H9 (cell line): ENCODE data around the gene PTPRN2. TPM values are rescaled to one million over a fixed set of nuclear protein-coding genes. Genes with fewer than 3 reads are reported as not detected.

Source experiments
- DNase-seq: peaks from one replicate; pipeline ENCODE4 v3.0.0-alpha.2; 2017
- H2AFZ ChIP-seq: one replicate; pipeline ENCODE4 v1.6.1; 2013; ENCODE audit warnings: mild to moderate bottlenecking, low read length, control low read depth, moderate library complexity
- H2AK5ac ChIP-seq: 2 replicates; pipeline ENCODE4 v1.6.1; 2013; ENCODE audit warnings: low read length, control low read depth, mixed read lengths; ENCODE audit not compliant: insufficient read length
- H2BK120ac ChIP-seq: one replicate; pipeline ENCODE4 v1.6.1; 2013; ENCODE audit warnings: low read depth, mild to moderate bottlenecking, low read length, control low read depth, inconsistent platforms; ENCODE audit not compliant: poor library complexity, severe bottlenecking
- H2BK12ac ChIP-seq: 2 replicates; pipeline ENCODE4 v1.6.1; 2013; ENCODE audit warnings: low read length, control low read depth, mixed read lengths, low read depth; ENCODE audit not compliant: insufficient read length
- H2BK15ac ChIP-seq: 2 replicates; pipeline ENCODE4 v1.6.1; 2013; ENCODE audit warnings: low read depth, low read length, control low read depth
- H2BK20ac ChIP-seq: one replicate; pipeline ENCODE4 v1.6.1; 2013; ENCODE audit warnings: low read depth, mild to moderate bottlenecking, low read length, control low read depth, inconsistent platforms; ENCODE audit not compliant: poor library complexity, severe bottlenecking
- H2BK5ac ChIP-seq: 2 replicates; pipeline ENCODE4 v1.6.1; 2013; ENCODE audit warnings: low read length, control low read depth, mixed read lengths; ENCODE audit not compliant: insufficient read length
- H3K14ac ChIP-seq: 2 replicates; pipeline ENCODE4 v1.6.1; 2013; ENCODE audit warnings: low read length, control low read depth; ENCODE audit not compliant: insufficient read depth
- H3K18ac ChIP-seq: 2 replicates; pipeline ENCODE4 v1.6.1; 2013; ENCODE audit warnings: low read depth, mild to moderate bottlenecking, mixed read lengths, low read length, control low read depth; ENCODE audit not compliant: insufficient read length
- H3K23ac ChIP-seq: 2 replicates; pipeline ENCODE4 v1.6.1; 2013; ENCODE audit warnings: low read length, control low read depth, mixed read lengths, low read depth; ENCODE audit not compliant: insufficient read length
- H3K23me2 ChIP-seq: 2 replicates; pipeline ENCODE4 v1.6.1; 2013; ENCODE audit warnings: low read depth, mild to moderate bottlenecking, mixed read lengths, low read length, control low read depth; ENCODE audit not compliant: insufficient read length, poor library complexity, severe bottlenecking
- H3K27ac ChIP-seq: 2 replicates; pipeline ENCODE4 v1.5.1; 2013; ENCODE audit warnings: low read length, control low read depth, mixed read lengths, low read depth; ENCODE audit not compliant: insufficient read length
- H3K27me3 ChIP-seq: 2 replicates; pipeline ENCODE4 v1.6.1; 2013; ENCODE audit warnings: low read length, control low read depth, inconsistent platforms; ENCODE audit not compliant: insufficient read depth
- H3K4ac ChIP-seq: 2 replicates; pipeline ENCODE4 v1.6.1; 2013; ENCODE audit warnings: low read depth, mild to moderate bottlenecking, control low read depth, inconsistent platforms, low read length, moderate library complexity
- H3K4me1 ChIP-seq: 2 replicates; pipeline ENCODE4 v1.6.1; 2013; ENCODE audit warnings: low read length, control low read depth, inconsistent platforms; ENCODE audit not compliant: insufficient read depth
- H3K4me2 ChIP-seq: 2 replicates; pipeline ENCODE4 v1.6.1; 2013; ENCODE audit warnings: low read length, control low read depth, mixed read lengths; ENCODE audit not compliant: insufficient read length, insufficient read depth
- H3K56ac ChIP-seq: 2 replicates; pipeline ENCODE4 v1.6.1; 2013; ENCODE audit warnings: low read depth, mild to moderate bottlenecking, mixed read lengths, low read length, control low read depth; ENCODE audit not compliant: insufficient read length
- H3K79me1 ChIP-seq: 2 replicates; pipeline ENCODE4 v1.6.1; 2013; ENCODE audit warnings: low read depth, mild to moderate bottlenecking, moderate library complexity, low read length, control low read depth, inconsistent platforms; ENCODE audit not compliant: insufficient read depth, poor library complexity, severe bottlenecking
- H3K79me2 ChIP-seq: 2 replicates; pipeline ENCODE4 v1.6.1; 2013; ENCODE audit warnings: low read length, control low read depth, inconsistent platforms; ENCODE audit not compliant: insufficient read depth
- H3K9ac ChIP-seq: 2 replicates; pipeline ENCODE4 v1.6.1; 2013; ENCODE audit warnings: low read length, control low read depth, mixed read lengths; ENCODE audit not compliant: insufficient read length; ENCODE audit errors: extremely low read depth
- H3K9me3 ChIP-seq: one replicate; pipeline ENCODE4 v1.6.1; 2013; ENCODE audit warnings: low read depth, low read length, inconsistent platforms; ENCODE audit not compliant: control insufficient read depth
- H3T11ph ChIP-seq: one replicate; pipeline ENCODE4 v1.6.1; 2013; ENCODE audit warnings: mild to moderate bottlenecking, low read length, control low read depth, inconsistent platforms
- H4K20me1 ChIP-seq: one replicate; pipeline ENCODE4 v1.6.1; 2013; ENCODE audit not compliant: control insufficient read depth, insufficient read length, insufficient read depth
- H4K5ac ChIP-seq: 2 replicates; pipeline ENCODE4 v1.6.1; 2013; ENCODE audit warnings: low read depth, mild to moderate bottlenecking, mixed read lengths, low read length, control low read depth; ENCODE audit not compliant: insufficient read length
- H4K8ac ChIP-seq: replicated peaks from 2 replicates; pipeline ENCODE4 v1.6.1; 2013; ENCODE audit warnings: low read length, control low read depth, mixed read lengths, low read depth; ENCODE audit not compliant: insufficient read length
- H4K91ac ChIP-seq: 2 replicates; pipeline ENCODE4 v1.6.1; 2013; ENCODE audit warnings: low read depth, mild to moderate bottlenecking, moderate library complexity, mixed read lengths, low read length, control low read depth; ENCODE audit not compliant: insufficient read length
- H3K27ac Mint-ChIP-seq, 3 experiments: 2 replicates in 2 of 3; 3 replicates in 1 of 3; pipeline ENCODE4 v1.8.0; 2020 to 2021; ENCODE audit warnings: mixed read lengths in 3 of 3, mild to moderate bottlenecking in 1 of 3, moderate library complexity in 1 of 3
- H3K27me3 Mint-ChIP-seq: 2 replicates; pipeline ENCODE4 v1.8.0; 2021; ENCODE audit warnings: low read depth, mild to moderate bottlenecking, moderate library complexity, mixed read lengths
- H3K36me3 Mint-ChIP-seq, 3 experiments: 2 replicates in 2 of 3; 3 replicates in 1 of 3; pipeline ENCODE4 v1.8.0; 2020 to 2021; ENCODE audit warnings: low read depth in 3 of 3, mixed read lengths in 3 of 3; ENCODE audit not compliant: insufficient read depth in 1 of 3
- H3K4me1 Mint-ChIP-seq, 2 experiments: 2 replicates each; pipeline ENCODE4 v1.8.0; 2020; ENCODE audit warnings: mixed read lengths in 2 of 2
- H3K4me3 Mint-ChIP-seq, 2 experiments: 2 replicates in 1 of 2; 3 replicates in 1 of 2; pipeline ENCODE4 v1.8.0; 2020 to 2021; ENCODE audit warnings: mild to moderate bottlenecking in 2 of 2, mixed read lengths in 2 of 2, moderate library complexity in 1 of 2
- H3K9me3 Mint-ChIP-seq, 2 experiments: 2 replicates in 1 of 2; 3 replicates in 1 of 2; pipeline ENCODE4 v1.8.0; 2020; ENCODE audit warnings: mild to moderate bottlenecking in 2 of 2, mixed read lengths in 2 of 2, moderate library complexity in 1 of 2
- WGBS: extraction: QIAGEN DNeasy Blood & Tissue Kit; methylation state at CpG from one replicate; pipeline ENCODE4 v1.1.7; 2013; ENCODE audit warnings: missing lambda C conversion rate, low lambda C conversion rate, mixed read lengths; ENCODE audit not compliant: insufficient read length; ENCODE audit errors: extremely low coverage; 5-methylcytosine and 5-hydroxymethylcytosine counted together
- total RNA-seq: library from RNA; stranded (reverse); gene quantifications from 2 replicates; pipeline ENCODE4 v1.2.1, GENCODE V29; 2021
- TF ChIP-seq, protein P1 (sequence below): fragments of 200-600 bp; sonication (generic); conservative IDR thresholded peaks from 3 replicates; pipeline ENCODE4 v1.8.0; 2021; ENCODE audit warnings: antibody characterized with exemption, mild to moderate bottlenecking

Gene PTPRN2
- total RNA-seq, 1 experiment from 2014 or later = 5.2 TPM

DNA sequence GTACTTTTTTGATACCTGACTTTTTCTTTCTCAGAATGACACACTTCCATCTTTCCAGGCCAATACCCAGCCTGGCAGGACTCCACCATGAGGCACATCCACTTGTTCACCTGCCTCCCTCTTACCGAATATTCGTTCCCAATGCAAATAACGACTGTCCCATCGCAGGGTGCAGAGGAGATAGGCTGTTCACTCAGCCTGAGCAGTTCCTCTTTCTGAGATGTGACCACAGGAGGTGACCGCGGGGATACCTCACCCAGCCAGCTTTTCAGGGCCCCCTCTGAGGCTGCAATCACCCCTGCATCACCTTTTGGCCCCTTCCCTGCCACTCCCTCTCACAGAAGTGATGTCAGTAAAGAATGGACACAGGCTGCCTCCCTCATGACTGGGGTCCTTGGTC lies 28.3 kb downstream of the PTPRN2 start:
- no peaks in the 10 kb centered on the region for H3K9me3 ChIP-seq
- H2BK12ac ChIP-seq = no peak overlapping the region
- H3K27ac ChIP-seq = no peak overlapping the region
- H3K23me2 ChIP-seq = no peaks in the 10 kb centered on the region
- no peak overlapping the region for H3K23ac ChIP-seq
- no peak overlapping the region for H2BK15ac ChIP-seq
- Mint-ChIP-seq H3K36me3 (peaks cover 0 to 8% (median 0%) of the 10 kb centered on the region in 3 experiments; a peak in 3 of 7 replicates), H3K4me3 (no peak overlapping the region), H3K27me3 (peaks cover 13% of the 10 kb centered on the region), H3K9me3 (peaks cover 0 to 6% of the 10 kb centered on the region in 2 experiments; a peak in 2 of 5 replicates), H3K27ac (no peak overlapping the region), H3K4me1 (peaks cover 31 to 32% of the 10 kb centered on the region in 2 experiments)
- H3K79me1 ChIP-seq = no peaks in the 10 kb centered on the region
- H3K27me3 ChIP-seq = no peaks in the 10 kb centered on the region
- DNase-seq = no peak
- no peak overlapping the region for H2AK5ac ChIP-seq
- no CpG with 5 or more reads among the region's 6 CpGs for WGBS
- no peak overlapping the region for H4K8ac ChIP-seq
- H3K14ac ChIP-seq = no peak overlapping the region
- no peak overlapping the region for H3T11ph ChIP-seq
- H2AFZ ChIP-seq = no peak overlapping the region
- H3K18ac ChIP-seq = no peak overlapping the region
- H3K4ac ChIP-seq = no peak overlapping the region
- H2BK120ac ChIP-seq = no peak overlapping the region
- H3K79me2 ChIP-seq = no peaks in the 10 kb centered on the region
- H4K91ac ChIP-seq = no peak overlapping the region
- H3K4me1 ChIP-seq = peaks cover 11% of the 10 kb centered on the region
- TF ChIP-seq, protein P1, sequence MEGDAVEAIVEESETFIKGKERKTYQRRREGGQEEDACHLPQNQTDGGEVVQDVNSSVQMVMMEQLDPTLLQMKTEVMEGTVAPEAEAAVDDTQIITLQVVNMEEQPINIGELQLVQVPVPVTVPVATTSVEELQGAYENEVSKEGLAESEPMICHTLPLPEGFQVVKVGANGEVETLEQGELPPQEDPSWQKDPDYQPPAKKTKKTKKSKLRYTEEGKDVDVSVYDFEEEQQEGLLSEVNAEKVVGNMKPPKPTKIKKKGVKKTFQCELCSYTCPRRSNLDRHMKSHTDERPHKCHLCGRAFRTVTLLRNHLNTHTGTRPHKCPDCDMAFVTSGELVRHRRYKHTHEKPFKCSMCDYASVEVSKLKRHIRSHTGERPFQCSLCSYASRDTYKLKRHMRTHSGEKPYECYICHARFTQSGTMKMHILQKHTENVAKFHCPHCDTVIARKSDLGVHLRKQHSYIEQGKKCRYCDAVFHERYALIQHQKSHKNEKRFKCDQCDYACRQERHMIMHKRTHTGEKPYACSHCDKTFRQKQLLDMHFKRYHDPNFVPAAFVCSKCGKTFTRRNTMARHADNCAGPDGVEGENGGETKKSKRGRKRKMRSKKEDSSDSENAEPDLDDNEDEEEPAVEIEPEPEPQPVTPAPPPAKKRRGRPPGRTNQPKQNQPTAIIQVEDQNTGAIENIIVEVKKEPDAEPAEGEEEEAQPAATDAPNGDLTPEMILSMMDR = no peak
- H3K4me2 ChIP-seq = no peak overlapping the region
- no peak overlapping the region for H3K9ac ChIP-seq
- no peak overlapping the region for H3K56ac ChIP-seq
- H2BK5ac ChIP-seq = no peak overlapping the region
- no peak overlapping the region for H2BK20ac ChIP-seq
- H4K20me1 ChIP-seq = no peaks in the 10 kb centered on the region
- no peak overlapping the region for H4K5ac ChIP-seq
